ENCODE results near the gene DOCK2. TPM values are rescaled to one million over a fixed set of nuclear protein-coding genes. Genes with fewer than 3 reads are reported as not detected.

The DOCK2 gene
- total and polyA plus RNA-seq, 2 of the 8 experiments (the other 6 are each of a cell fraction or from before 2014, with no cell fraction given): 3.9 to 5.7 TPM

- FAIRE-seq (no peak), DNase-seq (ENCODE audit: low read depth in 1 of 2, low spot score in 2 of 2) (no peak)
- H3K4me3 ChIP-seq (ENCODE audit: extremely low read depth in 1 of 4, insufficient read depth in 2 of 4, low read depth in 3 of 4, low read length in 4 of 4): no peak overlapping the region
- TF ChIP-seq FOSL1 (IDR thresholded peaks at IDR 0.05; ENCODE audit: insufficient read depth, low read depth, low read length): no peak
Measured at GRCh38 chr5:169599451-169599850, 37.6 kb upstream of the DOCK2 start.

More at GRCh38 chr5:169599451-169599850, 37.6 kb upstream of the DOCK2 start:
- Histone ChIP-seq H4K8ac (ENCODE audit: extremely low read depth, insufficient read depth, low read length) (no peak overlapping the region), H3K36me3 (ENCODE audit: control insufficient read depth in 2 of 4, insufficient read depth in 4 of 4, low read length in 3 of 4) (peaks cover 19 to 86% (median 53%) of the 10 kb centered on the region in 4 experiments), H3K9ac (replicated peaks in 1 of 4; ENCODE audit: extremely low read depth in 1 of 4, low read depth in 3 of 4, low read length in 3 of 4) (no peak overlapping the region), H2BK20ac (ENCODE audit: low read length) (no peak overlapping the region), H3K18ac (ENCODE audit: extremely low read depth, low read length) (no peak overlapping the region), H3K79me1 (ENCODE audit: low read depth, low read length) (no peaks in the 10 kb centered on the region), H4K20me1 (replicated peaks in 1 of 2; ENCODE audit: control insufficient read depth in 1 of 2, insufficient read depth in 2 of 2, low read length in 2 of 2) (no peaks in the 10 kb centered on the region), H3K56ac (replicated peaks; ENCODE audit: insufficient read length, low read depth, low read length) (no peak overlapping the region), H3K23ac (ENCODE audit: insufficient read length) (no peak overlapping the region), H3K4me2 (ENCODE audit: insufficient read depth in 1 of 2, low read depth in 2 of 2, low read length in 2 of 2) (no peak overlapping the region), H2BK120ac (replicated peaks; ENCODE audit: low read depth, low read length) (no peak overlapping the region), H2AK5ac (ENCODE audit: low read depth, low read length) (no peak overlapping the region), H3K14ac (ENCODE audit: insufficient read length) (no peak overlapping the region), H3K4ac (replicated peaks; ENCODE audit: insufficient read length, low read depth, low read length) (no peak overlapping the region), H3K9me3 (ENCODE audit: insufficient read depth in 2 of 2, low read depth in 1 of 2, low read length in 1 of 2) (no peaks in the 10 kb centered on the region), H3K27me3 (replicated peaks in 1 of 4; ENCODE audit: control insufficient read depth in 3 of 4, extremely low read depth in 1 of 4, insufficient read depth in 3 of 4, low read length in 3 of 4) (no peaks in the 10 kb centered on the region), H2AFZ (ENCODE audit: low read length) (no peak overlapping the region), H2BK15ac (ENCODE audit: low read length) (no peak overlapping the region), H2BK12ac (ENCODE audit: low read depth, low read length) (no peak overlapping the region), H4K91ac (replicated peaks; ENCODE audit: insufficient read length, low read length) (no peak overlapping the region), H3K23me2 (ENCODE audit: low read depth, low read length) (no peaks in the 10 kb centered on the region), H3K4me1 (replicated peaks in 1 of 4; ENCODE audit: control insufficient read depth in 3 of 4, insufficient read depth in 4 of 4, low read length in 3 of 4) (no peaks in the 10 kb centered on the region), H3K27ac (ENCODE audit: low read depth, low read length) (no peak overlapping the region), H3K79me2 (ENCODE audit: control insufficient read depth in 1 of 2, insufficient read depth in 2 of 2, low read length in 2 of 2) (no peaks in the 10 kb centered on the region), H2BK5ac (ENCODE audit: low read depth, low read length) (no peak overlapping the region), H4K5ac (ENCODE audit: insufficient read length, low read depth, low read length) (no peak overlapping the region)
- ChIA-PET CTCF (ENCODE audit: partially characterized antibody) (interaction anchor here (1.5 kb wide), 1 partner anchor 9 kb away, joined by 5 read pairs; no protein-coding TSS in a partner anchor), POLR2A (ENCODE audit: partially characterized antibody) (no interaction called here)
- 88% methylated on average over 4 of the region's 4 CpGs; no CpG with 5 or more reads in 1 of the 2 experiments for WGBS, 2 experiments (ENCODE audit: extremely low coverage in 1 of 2, insufficient coverage in 1 of 2, insufficient read length in 1 of 2, insufficient replicate concordance in 2 of 2, low coverage in 1 of 2, low lambda C conversion rate in 2 of 2, missing lambda C conversion rate in 1 of 2)
